Natural killer cell treated with Interleukin-12 subunit alpha and Interleukin-12 subunit beta and Interleukin-15 and Interleukin-18, amount 100 ng/mL, for 72 hours (primary cell): ENCODE measurements around the gene STX10. TPM values are rescaled to one million over a fixed set of nuclear protein-coding genes. Genes with fewer than 3 reads are reported as not detected.
"Not testable (repeated sequence)": the region's sequence is repeated elsewhere in the genome, so short reads cannot be mapped to it uniquely, and the experiment has no call there.

ENCODE experiments used
- ATAC-seq, 2 donors: fragments of 150-1000 bp; cut with Tn5 transposase in 1 of 2; sonication (Bioruptor Pico), chemical (Tn5 transposase) in 1 of 2; 2 replicates each; pipeline ENCODE4 v1.10.0; 2021
- DNase-seq: peaks from one replicate; pipeline ENCODE4 v3.0.0; 2022; ENCODE audit warnings: low spot score
- H3K27ac Mint-ChIP-seq, 2 donors: 1 replicate in 1 of 2; 2 replicates in 1 of 2; pipeline ENCODE4 v1.8.0; 2022; ENCODE audit warnings: mixed read lengths in 2 of 2, mild to moderate bottlenecking in 1 of 2, moderate library complexity in 1 of 2
- H3K27me3 Mint-ChIP-seq, 2 donors: 1 replicate in 1 of 2; 2 replicates in 1 of 2; pipeline ENCODE4 v1.8.0; 2022; ENCODE audit warnings: mixed read lengths in 2 of 2
- H3K36me3 Mint-ChIP-seq: one replicate; pipeline ENCODE4 v1.8.0; 2022; ENCODE audit warnings: mixed read lengths
- H3K4me1 Mint-ChIP-seq, 2 donors: 1 replicate in 1 of 2; 2 replicates in 1 of 2; pipeline ENCODE4 v1.8.0; 2022; ENCODE audit warnings: low read depth in 2 of 2, mixed read lengths in 2 of 2, mild to moderate bottlenecking in 1 of 2
- H3K4me3 Mint-ChIP-seq: one replicate; pipeline ENCODE4 v1.8.0; 2022; ENCODE audit warnings: mixed read lengths
- H3K9me3 Mint-ChIP-seq: 2 replicates; pipeline ENCODE4 v1.8.0; 2022; ENCODE audit warnings: mixed read lengths
- total RNA-seq, 2 donors: library from RNA; stranded (reverse); gene quantifications; one replicate each; pipeline ENCODE4 v1.2.3, GENCODE V29; 2022

Gene STX10
- total RNA-seq, 2 donors from 2014 or later: 48.1 to 62.5 TPM

DNA sequence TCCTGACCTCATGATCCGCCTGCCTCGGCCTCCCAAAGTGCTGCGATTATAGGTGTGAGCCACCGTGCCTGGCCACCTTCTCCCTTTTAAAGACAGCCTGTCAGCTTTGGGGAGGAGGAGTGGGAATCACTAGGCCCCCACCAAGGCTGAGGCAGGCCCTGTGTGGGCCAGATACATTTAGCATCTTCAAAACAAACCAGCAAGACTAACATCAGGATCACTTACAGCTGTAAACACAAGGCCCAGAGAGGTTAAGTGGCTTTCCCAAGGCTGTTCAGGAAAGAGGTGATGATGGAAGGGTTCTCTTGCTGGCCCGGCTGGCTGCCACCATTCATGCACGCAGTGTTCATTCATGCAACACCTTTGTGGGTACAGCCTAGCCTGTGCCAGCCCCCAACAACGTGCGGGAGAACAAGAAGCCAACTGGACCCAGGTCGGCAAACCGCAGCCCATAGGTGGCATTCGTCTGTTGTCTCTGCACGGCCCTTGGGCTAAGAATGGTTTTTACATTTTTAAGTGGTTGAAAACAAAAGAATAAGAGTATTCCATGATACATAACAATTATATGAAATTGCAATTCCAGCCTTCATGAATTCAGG, 23.1 kb upstream of the STX10 start:
- Mint-ChIP-seq H3K27me3 (no peaks in the 10 kb centered on the region), H3K4me3 (peak overlapping the region; percentile 72), H3K27ac (peak overlapping the region; percentile 90 to 91), H3K36me3 (no peaks in the 10 kb centered on the region), H3K4me1 (peaks cover 25 to 36% of the 10 kb centered on the region in 2 donors), H3K9me3 (no peaks in the 10 kb centered on the region)
- ATAC-seq (no peak), DNase-seq (no peak)

DNA sequence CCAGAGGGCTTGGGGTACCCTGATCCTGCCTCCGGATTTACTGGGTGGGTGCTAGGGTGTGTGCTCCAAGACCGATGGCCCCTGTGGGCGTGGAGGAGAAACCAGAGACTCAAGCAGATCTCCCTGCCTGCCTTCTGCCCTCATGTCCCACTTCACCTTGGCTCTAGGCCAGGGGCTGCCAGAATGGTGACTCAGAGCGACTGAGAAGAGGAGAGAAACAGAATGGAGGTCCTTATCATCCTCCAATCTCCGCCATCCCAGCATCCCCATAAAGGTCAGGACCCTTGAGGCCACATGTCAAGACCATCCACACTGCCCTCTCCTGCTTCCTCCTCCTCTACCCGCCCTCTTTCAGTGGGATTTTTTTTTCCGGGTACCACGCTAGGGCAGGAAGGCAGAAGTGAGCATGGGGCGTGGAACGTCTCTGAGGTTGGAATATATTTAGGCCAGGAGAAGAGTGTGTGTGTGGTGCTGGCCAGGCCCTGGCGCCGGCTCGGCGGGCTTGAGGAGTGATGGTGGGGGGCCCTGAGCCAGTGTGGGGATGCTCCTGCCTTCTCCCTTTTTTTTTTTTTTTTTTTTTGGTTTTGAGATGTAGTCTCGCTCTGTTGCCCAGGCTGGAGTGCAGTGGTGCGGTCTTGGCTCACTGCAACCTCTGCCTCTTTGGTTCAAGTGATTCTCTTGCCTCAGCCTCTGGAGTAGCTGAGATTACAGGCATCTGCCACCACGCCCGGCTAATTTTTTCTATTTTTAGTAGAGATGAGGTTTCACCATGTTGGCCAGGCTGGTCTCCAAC, 22.4 kb upstream of the STX10 start:
- Mint-ChIP-seq H3K4me3 (peak overlapping the region; percentile 72), H3K4me1 (peaks cover 28 to 41% of the 10 kb centered on the region in 2 donors), H3K27me3 (no peaks in the 10 kb centered on the region), H3K27ac (peak overlapping the region; percentile 90 to 91), H3K9me3 (no peaks in the 10 kb centered on the region), H3K36me3 (no peaks in the 10 kb centered on the region)
- DNase-seq: no peak
- no peak for ATAC-seq

DNA sequence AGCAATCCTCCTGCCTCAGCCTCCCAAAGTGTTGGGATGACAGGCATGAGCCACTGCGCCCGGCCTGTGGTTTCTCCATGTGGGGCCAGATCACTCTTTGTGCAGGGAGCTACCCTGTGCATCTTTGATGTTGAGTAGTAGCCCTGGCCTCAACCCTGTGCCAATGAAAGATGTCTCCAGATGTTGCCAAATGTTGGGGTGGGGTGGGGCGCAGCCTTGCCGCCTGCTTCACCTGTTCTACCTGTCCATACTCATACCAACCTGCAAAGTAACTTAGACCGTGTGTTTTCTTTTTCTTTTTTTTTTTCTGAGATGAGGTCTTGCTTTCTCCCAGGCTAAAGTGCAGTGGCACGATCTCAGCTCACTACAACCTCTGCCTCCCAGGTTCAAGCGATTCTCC, 21.0 kb upstream of the STX10 start:
- ATAC-seq (no peak), DNase-seq (no peak)
- Mint-ChIP-seq H3K36me3 (no peaks in the 10 kb centered on the region), H3K4me1 (peaks cover 37 to 52% of the 10 kb centered on the region in 2 donors), H3K9me3 (no peaks in the 10 kb centered on the region), H3K27ac (peak overlapping the region; percentile 51 to 56), H3K27me3 (no peaks in the 10 kb centered on the region), H3K4me3 (peak overlapping the region; percentile 52)

DNA sequence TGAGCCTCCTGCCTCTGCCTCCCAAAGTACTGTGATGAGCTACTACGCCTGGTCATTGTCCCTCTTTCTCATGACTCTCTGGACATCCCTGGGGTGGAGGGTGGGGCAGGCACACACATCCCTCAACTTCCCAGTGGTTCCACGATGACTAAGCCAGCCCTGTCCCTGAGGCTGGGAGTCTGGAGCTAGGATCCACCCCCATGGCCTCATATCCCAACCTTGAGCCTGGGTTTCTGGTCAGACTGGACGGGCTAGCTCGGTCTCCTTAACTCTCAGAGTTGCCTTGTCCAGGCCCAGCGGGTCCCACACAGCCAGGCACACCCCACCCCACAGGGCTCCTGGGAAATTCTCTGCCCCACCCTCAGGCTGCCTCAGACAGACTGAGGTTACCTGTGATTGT, 19.6 kb upstream of the STX10 start:
- H3K4me3 Mint-ChIP-seq: peak overlapping the region; percentile 7
- ATAC-seq (no peak), DNase-seq (no peak)
- H3K27me3 Mint-ChIP-seq: no peaks in the 10 kb centered on the region
- H3K27ac Mint-ChIP-seq: peak overlapping the region; percentile 51 to 73
- H3K4me1 Mint-ChIP-seq: peaks cover 43 to 54% of the 10 kb centered on the region in 2 donors
- H3K9me3 Mint-ChIP-seq: no peaks in the 10 kb centered on the region
- no peaks in the 10 kb centered on the region for H3K36me3 Mint-ChIP-seq

DNA sequence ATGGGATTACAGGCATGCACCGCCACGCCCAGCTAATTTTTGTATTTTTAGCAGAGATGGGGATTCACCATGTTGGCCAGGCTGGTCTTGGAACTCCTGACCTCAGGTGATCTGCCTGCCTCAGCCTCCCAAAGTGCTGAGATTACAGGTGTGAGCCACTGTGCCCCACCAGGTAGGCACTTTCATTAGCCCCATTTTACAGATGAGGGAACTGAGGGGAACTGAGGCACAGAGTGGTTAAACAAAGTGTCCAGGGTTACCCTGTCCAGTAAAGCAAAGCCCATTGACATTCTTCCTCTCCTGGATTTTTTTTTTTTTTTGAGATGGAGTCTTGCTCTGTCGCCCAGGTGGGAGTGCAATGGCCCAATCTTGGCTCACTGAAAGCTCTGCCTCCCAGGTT, 16.0 kb upstream of the STX10 start:
- H3K9me3 Mint-ChIP-seq, ATAC-seq, H3K4me3 Mint-ChIP-seq, H3K36me3 Mint-ChIP-seq, DNase-seq, H3K27me3 Mint-ChIP-seq: not testable (repeated sequence)
- Mint-ChIP-seq H3K4me1 (peaks cover 45 to 51% of the 10 kb centered on the region in 2 donors), H3K27ac (peak overlapping the region; percentile 91 to 96)

DNA sequence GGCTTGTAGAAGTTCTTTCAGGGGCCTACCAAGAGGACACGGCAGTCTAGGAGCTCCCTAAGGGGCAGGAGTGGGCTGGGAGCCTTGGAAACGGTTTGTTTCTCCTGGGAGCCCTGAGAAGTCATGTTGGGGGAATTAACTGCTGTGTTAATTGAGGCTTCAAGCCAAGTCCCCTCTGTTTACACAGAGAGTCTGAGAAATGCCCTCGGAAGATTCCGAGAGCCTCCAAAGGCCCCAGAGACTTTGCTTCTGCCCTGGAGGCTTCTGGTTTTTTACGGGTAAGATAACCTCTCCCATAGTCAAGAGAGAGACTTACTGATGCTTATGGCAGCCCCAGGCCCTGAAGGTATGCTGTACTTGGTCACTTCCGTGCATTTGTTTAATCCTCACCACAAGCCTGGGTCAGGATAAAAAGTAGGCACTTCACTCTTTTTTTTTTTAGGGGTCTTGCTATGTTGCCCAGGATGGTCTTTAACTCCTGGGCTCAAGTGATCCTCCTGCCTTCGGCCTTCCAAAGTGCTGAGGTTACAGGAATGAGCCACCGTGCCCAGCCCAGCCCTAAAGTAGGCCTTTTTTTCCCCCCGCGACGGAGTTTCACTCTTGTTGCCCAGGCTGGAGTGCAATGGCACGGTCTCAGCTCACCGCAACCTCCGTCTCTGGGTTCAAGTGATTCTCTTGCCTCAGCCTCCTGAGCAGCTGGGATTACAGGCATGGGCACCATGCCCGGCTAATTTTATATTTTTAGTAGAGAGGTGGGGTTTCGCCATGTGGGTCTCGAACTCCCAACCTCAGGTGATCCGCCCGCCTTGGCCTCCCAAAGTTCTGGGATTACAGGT, 15.2 kb upstream of the STX10 start:
- Mint-ChIP-seq H3K9me3 (no peaks in the 10 kb centered on the region), H3K4me3 (peak overlapping the region; percentile 83), H3K4me1 (peaks cover 46 to 47% of the 10 kb centered on the region in 2 donors), H3K27me3 (no peaks in the 10 kb centered on the region), H3K36me3 (no peaks in the 10 kb centered on the region), H3K27ac (peak overlapping the region; percentile 91 to 96)
- no peak for ATAC-seq
- no peak for DNase-seq

DNA sequence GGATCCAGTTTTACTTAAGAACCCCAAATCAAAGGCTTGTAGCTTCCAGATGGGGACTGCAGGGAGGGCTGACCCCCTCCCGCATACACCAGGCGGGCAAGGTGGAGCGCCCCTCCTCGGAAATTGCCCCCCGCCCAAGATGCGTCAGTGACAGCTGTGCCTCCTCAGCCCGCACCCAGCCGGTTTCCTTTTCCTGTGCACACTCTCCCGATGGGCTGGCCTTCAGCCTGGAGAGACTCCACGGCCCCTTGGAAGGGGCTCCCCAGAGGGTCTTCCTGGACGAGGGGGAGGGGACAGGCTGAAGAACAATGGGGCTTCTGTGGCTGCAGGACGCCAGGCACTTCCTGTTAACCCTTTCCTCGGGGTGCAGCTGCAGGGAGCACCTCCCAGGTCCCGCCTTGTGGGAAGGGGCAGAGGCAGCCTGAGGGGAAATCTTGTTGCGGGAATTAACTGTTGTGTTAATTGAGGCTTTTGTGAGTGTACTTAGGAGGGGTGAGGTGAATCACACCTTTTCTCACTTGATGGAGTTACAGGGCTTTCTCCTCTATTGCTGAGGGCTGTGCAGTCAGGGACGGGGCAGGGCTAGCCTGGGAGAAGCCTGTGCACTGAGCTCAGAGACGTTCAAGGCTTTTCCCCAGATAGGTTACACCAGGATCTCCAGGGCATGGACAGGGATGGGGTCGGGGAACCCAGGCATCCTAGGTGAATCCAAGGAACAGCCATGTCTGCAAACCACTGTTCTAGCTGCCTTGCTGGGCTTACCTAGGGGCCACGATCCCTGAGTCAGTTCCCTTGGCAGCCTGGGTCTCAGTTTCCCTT, 14.4 kb upstream of the STX10 start:
- no peaks in the 10 kb centered on the region for H3K27me3 Mint-ChIP-seq
- H3K27ac Mint-ChIP-seq: peak overlapping the region; percentile 91 to 96
- no peak for ATAC-seq
- H3K4me1 Mint-ChIP-seq: peaks cover 43 to 46% of the 10 kb centered on the region in 2 donors
- H3K4me3 Mint-ChIP-seq: peak overlapping the region; percentile 83
- DNase-seq: no peak
- H3K9me3 Mint-ChIP-seq: no peaks in the 10 kb centered on the region
- no peaks in the 10 kb centered on the region for H3K36me3 Mint-ChIP-seq

DNA sequence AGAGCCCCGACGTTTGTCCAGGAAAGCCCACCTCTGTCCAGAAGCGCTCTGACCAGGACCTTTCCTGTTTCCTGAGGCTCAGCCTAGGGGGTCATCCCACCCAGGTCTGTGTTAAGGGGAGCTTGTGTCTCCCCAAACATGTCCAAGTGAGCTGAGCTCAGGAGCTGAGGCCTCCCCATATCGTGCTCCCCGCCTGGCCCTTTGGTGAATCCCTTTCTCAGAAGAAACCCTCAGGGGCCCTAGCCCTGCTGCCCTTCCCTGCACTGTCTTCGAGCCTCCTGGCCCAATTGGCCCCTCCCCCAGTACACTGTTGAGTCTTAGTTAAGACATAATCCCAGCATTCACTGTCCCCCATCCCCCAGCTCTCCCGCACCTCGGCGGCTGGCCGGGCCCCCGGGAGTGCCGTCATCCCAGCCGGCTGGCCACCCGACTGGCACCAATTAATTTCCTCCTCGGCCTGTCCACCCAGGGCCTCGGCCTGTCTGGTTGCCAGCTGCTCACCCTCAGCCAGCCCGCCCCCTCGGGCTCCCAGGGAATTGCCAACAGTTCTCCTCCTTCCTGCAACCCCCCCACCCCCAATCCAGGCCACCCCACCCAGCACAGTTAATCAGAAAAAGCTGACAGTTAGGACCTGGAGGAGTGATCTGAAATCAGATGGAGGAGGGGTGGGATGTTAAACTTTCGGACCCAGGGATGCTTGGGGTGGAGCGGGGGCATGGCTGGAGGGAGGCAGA, 13.6 kb upstream of the STX10 start:
- H3K36me3 Mint-ChIP-seq: no peaks in the 10 kb centered on the region
- DNase-seq (no peak), ATAC-seq (no peak)
- H3K27ac Mint-ChIP-seq: peak overlapping the region; percentile 91 to 96
- H3K4me3 Mint-ChIP-seq: peak overlapping the region; percentile 83
- no peaks in the 10 kb centered on the region for H3K27me3 Mint-ChIP-seq
- peaks cover 38 to 41% of the 10 kb centered on the region in 2 donors for H3K4me1 Mint-ChIP-seq
- no peaks in the 10 kb centered on the region for H3K9me3 Mint-ChIP-seq

DNA sequence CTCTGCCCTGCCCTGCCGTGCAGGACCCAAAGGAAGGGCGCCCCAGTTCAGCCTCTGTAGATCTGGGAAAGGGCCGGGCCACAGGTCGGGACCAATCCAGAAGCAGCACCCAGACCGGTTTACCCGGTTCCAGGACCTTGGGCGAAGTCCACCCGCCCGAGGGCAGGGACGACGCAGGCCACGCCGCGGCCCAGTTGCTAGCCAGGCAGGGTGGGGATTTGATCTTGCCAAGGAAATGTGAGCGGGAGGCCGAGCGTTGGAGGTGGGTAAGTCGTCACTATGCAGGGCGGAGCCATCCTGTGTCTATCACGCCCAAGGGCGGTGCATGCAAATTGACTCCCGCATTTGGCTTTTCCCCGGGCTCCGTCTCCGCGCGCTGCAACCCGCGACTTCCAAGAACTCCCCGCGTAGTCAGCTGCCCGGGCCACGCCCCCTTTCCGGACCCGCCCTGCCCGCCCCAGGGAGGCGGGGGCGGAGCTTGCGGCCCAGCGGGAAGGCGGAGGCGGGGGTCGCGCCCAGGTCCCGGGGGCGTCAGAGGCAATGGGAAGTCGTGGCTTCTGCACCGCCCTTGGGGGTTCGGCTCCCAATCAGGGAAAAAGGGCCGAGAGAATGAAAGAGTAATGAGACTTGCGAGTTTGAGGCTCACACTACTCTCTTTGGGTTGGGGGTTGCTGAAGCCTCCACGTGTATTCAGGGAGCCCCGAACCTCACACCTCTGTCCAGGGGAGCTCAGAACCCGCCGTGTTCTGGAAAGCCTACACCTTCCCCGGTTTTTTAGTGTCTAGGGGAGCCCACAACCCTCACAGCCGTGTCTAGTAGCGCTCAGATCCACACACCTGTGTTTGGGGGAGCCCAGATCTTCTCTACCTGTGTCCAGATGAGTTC, 12.8 kb upstream of the STX10 start:
- H3K27ac Mint-ChIP-seq: peak overlapping the region; percentile 91 to 96
- ATAC-seq: peak; percentile 83 to 87
- DNase-seq: peak; percentile 97
- peaks cover 44 to 47% of the 10 kb centered on the region in 2 donors for H3K4me1 Mint-ChIP-seq
- H3K36me3 Mint-ChIP-seq: no peaks in the 10 kb centered on the region
- H3K27me3 Mint-ChIP-seq: no peaks in the 10 kb centered on the region
- H3K4me3 Mint-ChIP-seq: peak overlapping the region; percentile 83
- H3K9me3 Mint-ChIP-seq: no peaks in the 10 kb centered on the region

DNA sequence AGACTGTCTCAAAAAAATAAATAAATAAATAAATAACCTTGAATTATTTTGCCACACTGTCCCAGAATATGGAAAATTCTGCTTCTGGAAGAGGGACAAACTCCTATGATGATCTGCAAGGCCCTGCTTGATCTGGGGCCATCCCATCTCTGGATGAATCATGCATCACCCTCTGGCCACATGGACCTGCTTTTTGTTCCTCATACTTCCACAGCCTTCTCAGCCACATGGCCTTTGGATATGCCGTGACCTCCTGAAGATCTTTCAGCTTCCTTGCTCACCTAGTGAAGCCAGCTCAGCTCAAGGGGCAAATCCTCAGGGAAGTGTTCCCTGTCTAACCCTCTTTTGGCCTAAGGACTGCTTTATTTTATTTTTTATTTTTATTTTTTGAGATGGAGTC, 10.4 kb upstream of the STX10 start:
- Mint-ChIP-seq H3K27ac (no peak overlapping the region), H3K36me3 (no peaks in the 10 kb centered on the region), H3K4me1 (peaks cover 50 to 56% of the 10 kb centered on the region in 2 donors), H3K27me3 (no peaks in the 10 kb centered on the region), H3K4me3 (no peak overlapping the region), H3K9me3 (no peaks in the 10 kb centered on the region)
- ATAC-seq (no peak), DNase-seq (no peak)

DNA sequence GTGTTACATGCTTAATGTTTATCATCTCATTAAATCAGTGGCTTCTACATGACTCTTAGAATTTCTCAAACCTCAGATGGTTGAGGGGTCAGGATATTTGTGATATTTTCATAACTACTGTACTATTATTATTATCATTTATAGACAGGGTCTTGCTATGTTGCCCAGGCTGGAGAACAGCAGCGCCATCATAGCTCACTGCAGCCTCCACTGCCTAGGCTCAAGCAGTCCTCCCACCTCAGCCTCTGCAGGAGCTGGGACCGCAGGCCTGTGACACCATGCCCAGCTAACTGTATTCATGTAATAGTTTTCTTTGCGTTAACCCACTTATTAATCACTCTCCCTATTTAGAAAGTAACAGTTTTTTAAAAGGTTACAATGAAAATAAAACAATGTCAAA, 9.5 kb upstream of the STX10 start:
- no peaks in the 10 kb centered on the region for H3K9me3 Mint-ChIP-seq
- H3K4me1 Mint-ChIP-seq: peaks cover 51 to 53% of the 10 kb centered on the region in 2 donors
- DNase-seq: no peak
- no peak for ATAC-seq
- H3K36me3 Mint-ChIP-seq: no peaks in the 10 kb centered on the region
- H3K27ac Mint-ChIP-seq: peak overlapping the region; percentile 28 to 65
- H3K4me3 Mint-ChIP-seq: peak overlapping the region; percentile 31
- no peaks in the 10 kb centered on the region for H3K27me3 Mint-ChIP-seq
